CD14-positive monocyte (primary cell): Measurements from ENCODE around the gene GPD1. TPM values are rescaled to one million over a fixed set of nuclear protein-coding genes. Genes with fewer than 3 reads are reported as not detected.
A peak's percentile ranks its signal among the peaks of the same experiment; 100 is the strongest.
"Not testable (repeated sequence)": the region's sequence is repeated elsewhere in the genome, so short reads cannot be mapped to it uniquely, and the experiment has no call there.

Experiments used
- DNase-seq, 3 donors: peaks; one replicate each; pipeline ENCODE4 v3.0.0-alpha.2; 2011 to 2022
- H2AFZ ChIP-seq: 2 replicates; pipeline ENCODE4 v1.6.0; 2012; ENCODE audit warnings: mild to moderate bottlenecking, low read depth, low read length, inconsistent platforms; ENCODE audit not compliant: insufficient read depth, poor library complexity, severe bottlenecking
- H3K27ac ChIP-seq, 2 donors: 1 replicate in 1 of 2; 2 replicates in 1 of 2; pipeline ENCODE4 v1.5.1; 2012 to 2013; ENCODE audit warnings: low read length in 2 of 2, control low read depth in 1 of 2, inconsistent platforms in 1 of 2, low read depth in 1 of 2, mild to moderate bottlenecking in 1 of 2
- H3K27me3 ChIP-seq, 2 donors: one replicate each; pipeline versions ENCODE4 v1.6.0 to v1.6.1; 2011 to 2013; ENCODE audit warnings: low read length in 2 of 2; ENCODE audit not compliant: control insufficient read depth in 2 of 2, insufficient read depth in 2 of 2
- H3K36me3 ChIP-seq, 2 donors: replicated peaks in 1 of 2; 1 replicate in 1 of 2; 2 replicates in 1 of 2; pipeline versions ENCODE4 v1.5.1 to v1.6.1; 2012 to 2013; ENCODE audit warnings: low read length in 2 of 2, control low read depth in 1 of 2, inconsistent platforms in 1 of 2, mild to moderate bottlenecking in 1 of 2; ENCODE audit not compliant: insufficient read depth in 2 of 2, control insufficient read depth in 1 of 2
- H3K4me1 ChIP-seq, 2 donors: 1 replicate in 1 of 2; 2 replicates in 1 of 2; pipeline versions ENCODE4 v1.5.1 to v1.6.1; 2012 to 2013; ENCODE audit warnings: low read length in 2 of 2, control low read depth in 1 of 2, inconsistent platforms in 1 of 2, mild to moderate bottlenecking in 1 of 2, moderate library complexity in 1 of 2; ENCODE audit not compliant: insufficient read depth in 2 of 2, control insufficient read depth in 1 of 2
- H3K4me2 ChIP-seq: replicated peaks from 2 replicates; pipeline ENCODE3; 2012; ENCODE audit warnings: low read length, moderate library complexity, mild to moderate bottlenecking; ENCODE audit not compliant: poor library complexity, severe bottlenecking; ENCODE audit errors: extremely low read depth
- H3K4me3 ChIP-seq, 3 experiments: fragments of 200-600 bp in 1 of 3; sonication (generic) in 1 of 3; replicated peaks in 1 of 3; 1 replicate in 2 of 3; 2 replicates in 1 of 3; pipeline ENCODE4 v1.5.1; 2011 to 2013; ENCODE audit warnings: low read length in 3 of 3, mild to moderate bottlenecking in 3 of 3, control low read depth in 2 of 3, low read depth in 2 of 3, inconsistent platforms in 1 of 3, moderate library complexity in 1 of 3
- H3K79me2 ChIP-seq: 2 replicates; pipeline ENCODE4 v1.6.0; 2012; ENCODE audit warnings: mild to moderate bottlenecking, control low read depth, inconsistent platforms, low read length, moderate library complexity; ENCODE audit not compliant: insufficient read depth
- H3K9ac ChIP-seq: 2 replicates; pipeline ENCODE4 v1.6.0; 2017; ENCODE audit warnings: low read length, mild to moderate bottlenecking; ENCODE audit not compliant: insufficient read depth, poor library complexity, severe bottlenecking
- H3K9me3 ChIP-seq, 2 donors: replicated peaks in 1 of 2; 1 replicate in 1 of 2; 2 replicates in 1 of 2; pipeline versions ENCODE4 v1.5.1 to v1.6.1; 2012 to 2013; ENCODE audit warnings: low read length in 2 of 2, control low read depth in 1 of 2; ENCODE audit not compliant: control insufficient read depth in 1 of 2, insufficient read depth in 1 of 2
- H4K20me1 ChIP-seq: 2 replicates; pipeline ENCODE4 v1.6.0; 2012; ENCODE audit warnings: mild to moderate bottlenecking, low read length, control low read depth, moderate library complexity; ENCODE audit not compliant: insufficient read depth
- H3K27ac Mint-ChIP-seq, 7 donors: one replicate each; pipeline ENCODE4 v1.8.0; 2020; ENCODE audit warnings: mild to moderate bottlenecking in 7 of 7, mixed read lengths in 7 of 7, moderate library complexity in 6 of 7, inconsistent platforms in 2 of 7
- H3K27me3 Mint-ChIP-seq, 3 donors: one replicate each; pipeline ENCODE4 v1.8.0; 2021 to 2022; ENCODE audit warnings: low read depth in 3 of 3, mild to moderate bottlenecking in 3 of 3, mixed read lengths in 3 of 3, moderate library complexity in 3 of 3, inconsistent platforms in 1 of 3
- H3K36me3 Mint-ChIP-seq, 2 donors: one replicate each; pipeline ENCODE4 v1.8.0; 2020; ENCODE audit warnings: mixed read lengths in 2 of 2, inconsistent platforms in 1 of 2, mild to moderate bottlenecking in 1 of 2
- H3K4me1 Mint-ChIP-seq: one replicate; pipeline ENCODE4 v1.8.0; 2020; ENCODE audit warnings: mild to moderate bottlenecking, mixed read lengths
- H3K4me3 Mint-ChIP-seq, 2 donors: one replicate each; pipeline ENCODE4 v1.8.0; 2020; ENCODE audit warnings: mild to moderate bottlenecking in 2 of 2, mixed read lengths in 2 of 2, moderate library complexity in 1 of 2
- H3K9me3 Mint-ChIP-seq, 7 donors: one replicate each; pipeline ENCODE4 v1.8.0; 2020 to 2022; ENCODE audit warnings: mixed read lengths in 7 of 7, mild to moderate bottlenecking in 6 of 7, moderate library complexity in 6 of 7, inconsistent platforms in 2 of 7
- WGBS: methylation state at CpG from one replicate; pipeline ENCODE4 v1.1.5; 2013; ENCODE audit warnings: missing lambda C conversion rate; ENCODE audit not compliant: insufficient coverage; 5-methylcytosine and 5-hydroxymethylcytosine counted together
- intact Hi-C, 2 donors: fragments of 100-400 bp; cut with micrococcal nuclease; formaldehyde crosslinking; loops; one replicate each; pipeline versions ENCODE4 v1.15.0 to v1.15.1; 2023
- polyA plus RNA-seq, 3 donors: library from polyadenylated mRNA; depleted of rRNA in 1 of 3; unstranded in 2 of 3; stranded (reverse) in 1 of 3; fragments of 300-500 nt in 2 of 3; fragments of >200 nt in 1 of 3; fragmentation: Illumina TruSeq in 2 of 3; gene quantifications; 1 replicate in 2 of 3; 2 replicates in 1 of 3; pipeline ENCODE4 v1.2.3, GENCODE V29; 2012 to 2021
- TF ChIP-seq, protein P1 (sequence below): fragments of 200-600 bp; IDR thresholded peaks from one replicate; pipeline ENCODE4 v1.8.0; 2022; ENCODE audit warnings: antibody characterized with exemption, mild to moderate bottlenecking

Gene GPD1
- polyA plus RNA-seq, 3 donors: 0.08 TPM; not detected in 2

DNA sequence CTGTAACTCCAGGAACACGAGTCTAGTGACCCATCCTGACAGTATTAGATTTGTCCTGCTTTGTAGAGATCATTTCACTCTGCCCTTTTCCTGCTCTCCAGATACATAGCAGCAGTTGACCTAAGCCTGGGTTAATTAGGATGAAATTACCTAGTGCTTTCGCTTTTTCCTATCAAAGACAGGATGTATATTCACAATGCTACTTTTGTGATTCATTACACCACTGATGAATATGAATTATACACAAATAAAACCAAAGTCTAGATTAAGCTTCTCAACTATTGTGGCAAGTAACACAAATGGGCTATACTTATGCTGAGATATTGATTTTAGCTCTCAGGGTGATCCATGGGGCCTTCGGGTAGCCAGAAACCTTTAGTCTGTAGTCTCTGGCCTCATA, 45.5 kb downstream of the GPD1 start:
- Histone ChIP-seq H3K4me1 (no peaks in the 10 kb centered on the region), H3K79me2 (peaks cover 35% of the 10 kb centered on the region), H3K36me3 (peaks cover 2 to 3% of the 10 kb centered on the region in 2 donors), H2AFZ (no peak overlapping the region), H3K9ac (no peak overlapping the region), H3K4me2 (no peak overlapping the region), H3K9me3 (no peaks in the 10 kb centered on the region), H3K4me3 (no peak overlapping the region), H3K27me3 (no peaks in the 10 kb centered on the region), H4K20me1 (peaks cover 26% of the 10 kb centered on the region), H3K27ac (no peak overlapping the region)
- Mint-ChIP-seq H3K36me3 (peaks cover 13 to 25% of the 10 kb centered on the region in 2 donors), H3K4me3 (no peak overlapping the region), H3K27me3 (no peaks in the 10 kb centered on the region), H3K9me3 (peaks cover 0 to 2% (median 0%) of the 10 kb centered on the region in 7 donors), H3K27ac (no peak overlapping the region), H3K4me1 (peaks cover 1% of the 10 kb centered on the region)
- WGBS: no CpG with 5 or more reads among the region's 3 CpGs
- intact Hi-C loops: no loop called here
- no peak for DNase-seq
- TF ChIP-seq, protein P1, sequence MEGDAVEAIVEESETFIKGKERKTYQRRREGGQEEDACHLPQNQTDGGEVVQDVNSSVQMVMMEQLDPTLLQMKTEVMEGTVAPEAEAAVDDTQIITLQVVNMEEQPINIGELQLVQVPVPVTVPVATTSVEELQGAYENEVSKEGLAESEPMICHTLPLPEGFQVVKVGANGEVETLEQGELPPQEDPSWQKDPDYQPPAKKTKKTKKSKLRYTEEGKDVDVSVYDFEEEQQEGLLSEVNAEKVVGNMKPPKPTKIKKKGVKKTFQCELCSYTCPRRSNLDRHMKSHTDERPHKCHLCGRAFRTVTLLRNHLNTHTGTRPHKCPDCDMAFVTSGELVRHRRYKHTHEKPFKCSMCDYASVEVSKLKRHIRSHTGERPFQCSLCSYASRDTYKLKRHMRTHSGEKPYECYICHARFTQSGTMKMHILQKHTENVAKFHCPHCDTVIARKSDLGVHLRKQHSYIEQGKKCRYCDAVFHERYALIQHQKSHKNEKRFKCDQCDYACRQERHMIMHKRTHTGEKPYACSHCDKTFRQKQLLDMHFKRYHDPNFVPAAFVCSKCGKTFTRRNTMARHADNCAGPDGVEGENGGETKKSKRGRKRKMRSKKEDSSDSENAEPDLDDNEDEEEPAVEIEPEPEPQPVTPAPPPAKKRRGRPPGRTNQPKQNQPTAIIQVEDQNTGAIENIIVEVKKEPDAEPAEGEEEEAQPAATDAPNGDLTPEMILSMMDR: no peak

DNA sequence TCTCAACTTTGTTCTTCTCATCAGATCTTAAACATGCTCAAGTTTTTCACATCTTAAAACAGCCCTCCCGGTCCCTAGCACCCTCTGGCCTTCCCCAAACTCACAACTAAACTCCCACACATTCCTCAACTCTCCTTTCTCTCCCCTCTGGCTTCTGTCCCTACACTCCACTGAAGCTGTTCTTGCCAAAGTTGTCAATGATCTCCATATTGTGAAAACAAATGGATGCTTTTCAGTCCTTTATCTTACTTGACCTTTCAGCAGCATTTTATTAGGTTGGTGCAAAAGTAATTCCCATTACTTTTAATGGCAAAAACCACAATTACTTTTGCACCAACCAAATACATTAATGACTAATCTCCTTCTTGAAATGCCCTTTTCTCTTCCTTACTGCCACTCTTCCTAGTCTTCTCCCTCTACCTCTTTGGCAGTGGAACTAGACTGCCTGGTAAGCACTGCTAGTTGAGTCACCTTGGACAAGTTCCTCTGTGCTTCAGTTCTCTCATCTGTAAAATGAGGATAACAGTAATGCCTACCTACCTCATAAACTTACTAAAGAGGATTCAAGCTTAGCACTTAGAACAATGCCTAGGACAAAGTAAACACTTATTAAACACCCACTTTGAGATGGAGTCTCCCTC, 47.4 kb downstream of the GPD1 start:
- Mint-ChIP-seq H3K27me3 (no peaks in the 10 kb centered on the region), H3K36me3 (peaks cover 12 to 19% of the 10 kb centered on the region in 2 donors), H3K9me3 (peaks cover 0 to 2% (median 0%) of the 10 kb centered on the region in 7 donors), H3K4me1 (peaks cover 1% of the 10 kb centered on the region), H3K27ac (peak overlapping the region in 1 of 7 donors; percentile 0), H3K4me3 (no peak overlapping the region)
- TF ChIP-seq, protein P1: no peak
- no peak overlapping the region for H3K4me2 ChIP-seq
- peaks cover 44% of the 10 kb centered on the region for H3K79me2 ChIP-seq
- H3K27me3 ChIP-seq: no peaks in the 10 kb centered on the region
- no peaks in the 10 kb centered on the region for H3K9me3 ChIP-seq
- no peak for DNase-seq
- H3K36me3 ChIP-seq: peaks cover 0 to 3% of the 10 kb centered on the region in 2 donors
- H3K4me3 ChIP-seq: no peak overlapping the region
- 100% methylated on average over 1 of the region's 1 CpG for WGBS
- H4K20me1 ChIP-seq: peaks cover 20% of the 10 kb centered on the region
- H3K9ac ChIP-seq: no peak overlapping the region
- intact Hi-C loops: no loop called here
- H3K27ac ChIP-seq: no peak overlapping the region
- no peaks in the 10 kb centered on the region for H3K4me1 ChIP-seq
- no peak overlapping the region for H2AFZ ChIP-seq

DNA sequence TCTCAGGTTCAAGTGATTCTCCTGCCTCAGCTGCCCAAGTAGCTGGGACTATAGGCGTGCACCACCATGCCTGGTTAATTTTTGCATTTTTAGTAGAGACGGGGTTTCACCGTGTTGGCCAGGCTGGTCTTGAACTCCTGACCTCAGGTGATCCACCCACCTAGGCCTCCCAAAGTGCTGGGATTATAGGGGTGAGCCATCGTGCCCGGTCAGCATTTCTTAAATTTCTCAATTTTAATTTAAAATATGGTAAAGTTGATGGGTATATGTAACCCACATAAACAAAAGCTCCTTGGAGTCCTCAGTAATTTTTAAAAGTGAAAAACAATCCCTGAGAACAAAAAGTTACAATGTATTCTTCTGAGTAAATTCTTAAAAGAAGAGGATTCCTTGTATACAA, 51.1 kb downstream of the GPD1 start:
- H3K79me2 ChIP-seq: peaks cover 68% of the 10 kb centered on the region
- Mint-ChIP-seq H3K36me3 (peaks cover 12 to 16% of the 10 kb centered on the region in 2 donors), H3K27ac (peak overlapping the region in 2 of 7 donors; percentile 3 to 45)
- DNase-seq, H3K9me3 ChIP-seq, H3K27me3 ChIP-seq, H3K4me3 Mint-ChIP-seq, intact Hi-C loops, H3K4me1 ChIP-seq, H2AFZ ChIP-seq, H3K9ac ChIP-seq, H3K27me3 Mint-ChIP-seq, H3K4me1 Mint-ChIP-seq, H3K4me2 ChIP-seq, H3K9me3 Mint-ChIP-seq, H3K4me3 ChIP-seq, H3K27ac ChIP-seq: not testable (repeated sequence)
- peaks cover 8 to 12% of the 10 kb centered on the region in 2 donors for H3K36me3 ChIP-seq
- H4K20me1 ChIP-seq: peaks cover 42% of the 10 kb centered on the region
- 80% methylated on average over 1 of the region's 5 CpGs for WGBS
